Heart left ventricle (tissue), 13 donors: ENCODE data around the gene LGALS7B.

Source experiments
- CTCF ChIP-seq, 12 donors: fragments of 200-600 bp; sonication (generic) in 4 of 12; IDR thresholded peaks; one replicate each; pipeline versions ENCODE4 v1.5.0 to v1.8.0; 2018 to 2022; ENCODE audit warnings: antibody characterized with exemption in 12 of 12, mild to moderate bottlenecking in 5 of 12
- POLR2A ChIP-seq, 2 donors: fragments of 450-650 bp; IDR thresholded peaks; one replicate each; pipeline ENCODE4 v1.6.1; 2017; ENCODE audit warnings: antibody characterized with exemption in 2 of 2, mild to moderate bottlenecking in 2 of 2, moderate library complexity in 2 of 2
- donor health status: ischemic (EF 13 %, LVEDD 7.1; RV severe dilation, severe dysfunction).
- donor health status: DM: no; HTN: yes; CAD: no.
- donor health status: DM: no; HTN: no; CAD: no.
- donor health status: ischemic (EF 25% LVEDD 6.9; RV normal size, moderate dysfunction).
- donor health status: ischemic (EF 25% LVEDD 5.7; RV mildly dilated, moderate dysfunction).
- donor health status: ischemic (EF 35%, LVEDD 5.7; RV mildly dilated, moderate dysfunction).
- donor health status: nonischemic (EF 11% LVEDD 7.7; RV severe dilation, severe dysfunction).
- donor health status: DM: yes; HTN: yes; CAD: no.
- donor health status: PGD.
- donor health status: ischemic (EF 29% LVEDD 5.4; RV normal size, mild dysfunction).
- donor health status: nonischemic (EF 23%, LVEDD 6.1; RV moderate dilation, normal function).

- no peak for TF ChIP-seq POLR2A (IDR thresholded peaks at IDR 0.05)
- TF ChIP-seq CTCF (IDR thresholded peaks at IDR 0.05): no peak
Observed at GRCh38 chr19:38763795-38764220, 25.2 kb upstream of the LGALS7B start.
